PC-9 (cell line): ENCODE data around the gene PSMB2. TPM values are rescaled to one million over a fixed set of nuclear protein-coding genes. Genes with fewer than 3 reads are reported as not detected.

Experiments
- BruUV-seq: library from RNA; stranded (reverse); fragments of 400-500 nt; replicated peaks from 2 replicates; lab custom pipeline; 2021; lab: Mats Ljungman, UMichigan
- CTCF ChIA-PET: fragments of 300-600 bp; sonication (Branson Sonifier 250); formaldehyde crosslinking; loops from one replicate; lab custom pipeline; 2022; ENCODE audit warnings: antibody characterized with exemption; lab: Charles Lee
- POLR2A ChIA-PET: fragments of 300-600 bp; sonication (Branson Sonifier 250); formaldehyde crosslinking; loops from one replicate; lab custom pipeline; 2022; ENCODE audit warnings: antibody characterized with exemption; ENCODE audit not compliant: unreplicated experiment; lab: Charles Lee
- DNase-seq, 2 experiments: peaks; one replicate each; pipeline versions ENCODE4 v3.0.0 to v3.0.0-alpha.2; 2015 to 2022; ENCODE audit warnings: mixed read lengths in 1 of 2
- H2AFZ ChIP-seq: fragments of 200-600 bp; sonication (generic); 2 replicates; pipeline ENCODE4 v1.8.1; 2017; ENCODE audit warnings: antibody characterized with exemption
- H3F3A ChIP-seq: fragments of 200-600 bp; sonication (generic); 2 replicates; pipeline ENCODE4 v1.8.1; 2017; ENCODE audit warnings: antibody characterized with exemption, mild to moderate bottlenecking, low read depth; ENCODE audit not compliant: insufficient read depth
- H3K27ac ChIP-seq: fragments of 200-600 bp; sonication (generic); 2 replicates; pipeline ENCODE4 v1.6.1; 2016; ENCODE audit warnings: mixed run types
- H3K27me3 ChIP-seq: fragments of 200-600 bp; sonication (generic); 2 replicates; pipeline ENCODE4 v1.6.1; 2016; ENCODE audit warnings: low read depth, mixed run types; ENCODE audit not compliant: insufficient read depth
- H3K36me3 ChIP-seq: fragments of 200-600 bp; sonication (generic); 2 replicates; pipeline ENCODE4 v1.6.1; 2016; ENCODE audit warnings: low read depth, mixed run types
- H3K4me1 ChIP-seq: fragments of 200-600 bp; sonication (generic); replicated peaks from 2 replicates; pipeline ENCODE4 v1.6.1; 2016; ENCODE audit warnings: mixed run types; ENCODE audit not compliant: insufficient read depth
- H3K4me2 ChIP-seq: fragments of 200-600 bp; sonication (generic); 2 replicates; pipeline ENCODE4 v1.6.1; 2017; ENCODE audit warnings: mixed run types
- H3K4me3 ChIP-seq: fragments of 200-600 bp; sonication (generic); 2 replicates; pipeline ENCODE4 v1.6.1; 2016; ENCODE audit warnings: mixed run types
- H3K79me2 ChIP-seq: fragments of 200-600 bp; sonication (generic); 2 replicates; pipeline ENCODE4 v1.6.1; 2017; ENCODE audit warnings: low read depth, mixed run types
- H3K9me2 ChIP-seq: fragments of 200-600 bp; sonication (generic); 2 replicates; pipeline ENCODE4 v1.8.1; 2017; ENCODE audit warnings: mild to moderate bottlenecking; ENCODE audit not compliant: insufficient read depth
- H3K9me3 ChIP-seq: fragments of 200-600 bp; sonication (generic); 2 replicates; pipeline ENCODE4 v1.8.1; 2016; ENCODE audit warnings: low read depth; ENCODE audit not compliant: insufficient read depth
- H4K20me1 ChIP-seq: fragments of 200-600 bp; sonication (generic); 2 replicates; pipeline ENCODE4 v1.8.1; 2017; ENCODE audit not compliant: insufficient read depth
- CTCF ChIP-seq: fragments of 200-600 bp; sonication (generic); conservative IDR thresholded peaks from 2 replicates; pipeline ENCODE4 v1.6.1; 2017; ENCODE audit warnings: mixed run types, antibody characterized with exemption, mild to moderate bottlenecking, moderate library complexity
- EZH2 ChIP-seq: fragments of 200-600 bp; sonication (generic); IDR thresholded peaks from 2 replicates; pipeline ENCODE4 v1.8.0; 2017; ENCODE audit warnings: antibody characterized with exemption, low read depth
- intact Hi-C: fragments of 100-400 bp; cut with micrococcal nuclease; formaldehyde crosslinking; loops from one replicate; pipeline ENCODE4 v1.10.0; 2022; ENCODE audit not compliant: unreplicated experiment
- total RNA-seq: library from RNA; stranded (reverse); gene quantifications from 2 replicates; pipeline ENCODE4 v1.2.3, GENCODE V29; 2021

Gene PSMB2
- total RNA-seq, 1 experiment from 2014 or later: 206 TPM

DNA sequence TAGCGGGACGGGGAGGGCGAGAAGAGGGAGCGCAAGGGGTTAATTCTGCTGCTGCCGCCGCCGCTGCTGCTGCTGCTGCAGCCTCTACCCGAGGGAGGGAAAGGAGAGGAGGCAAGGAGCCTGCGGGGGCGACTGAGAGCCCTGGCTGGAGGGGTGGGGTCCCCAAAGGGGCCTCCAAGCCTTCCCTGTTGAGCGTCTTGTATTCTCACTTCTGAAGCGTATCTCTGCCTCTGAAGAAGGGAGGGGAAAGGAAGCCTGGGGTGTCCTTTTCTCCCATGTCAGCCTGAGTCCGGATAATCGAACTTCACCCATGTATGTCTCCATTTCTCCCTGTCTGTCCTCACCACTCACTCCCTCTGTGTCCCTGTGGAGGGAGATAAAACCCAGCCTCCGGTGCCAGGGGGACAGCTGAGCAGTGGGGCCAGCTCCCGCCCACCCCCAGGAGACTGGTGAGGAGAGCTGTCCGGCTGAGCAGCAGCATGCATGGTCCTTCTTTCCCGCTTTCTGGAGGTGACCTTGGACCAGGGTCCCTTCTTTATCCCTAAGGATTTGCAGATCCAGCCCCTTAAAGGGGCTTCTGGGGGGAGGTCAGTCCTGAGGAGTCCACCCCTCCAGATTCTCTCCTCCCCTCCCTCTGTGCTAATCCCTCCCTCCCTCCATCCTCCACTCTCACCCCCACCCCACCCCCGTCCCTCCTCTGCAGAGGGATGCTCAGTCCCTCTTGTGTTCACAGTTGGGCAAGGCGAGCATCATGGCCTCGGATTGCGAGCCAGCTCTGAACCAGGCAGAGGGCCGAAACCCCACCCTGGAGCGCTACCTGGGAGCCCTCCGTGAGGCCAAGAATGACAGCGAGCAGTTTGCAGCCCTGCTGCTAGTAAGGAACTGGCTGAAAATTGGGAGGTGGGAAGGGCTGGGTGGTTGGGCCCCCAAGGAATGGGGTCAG, 82.7 kb downstream of the PSMB2 start:
- Histone ChIP-seq H4K20me1 (peaks cover 16% of the 10 kb centered on the region; the same call in 1 of the 2 replicates), H3K4me2 (peak overlapping the region; percentile 82), H3F3A (peaks cover 6% of the 10 kb centered on the region; the same call in 1 of the 2 replicates), H3K4me3 (peak overlapping the region; percentile 64), H3K9me3 (no peaks in the 10 kb centered on the region), H3K36me3 (0 out of 2 replicates have a peak, but pooled peaks cover 3% of the 10 kb centered on the region), H3K27ac (0 out of 2 replicates have a peak overlapping the region, but pooled peaks have one; percentile 92), H3K9me2 (no peaks in the 10 kb centered on the region), H3K27me3 (no peaks in the 10 kb centered on the region), H3K79me2 (peaks cover 42% of the 10 kb centered on the region), H3K4me1 (peaks cover 10% of the 10 kb centered on the region), H2AFZ (peak overlapping the region; percentile 84)
- ChIA-PET CTCF (interaction anchor here (0.7 to 1.5 kb wide), 2 partner anchors 10 to 157 kb away, joined by 4 read pairs; no protein-coding TSS in a partner anchor), POLR2A (no interaction called here)
- intact Hi-C loops: loop anchor here (5.0 kb wide), 1 partner anchor 366 kb away; the partner anchor contains the start of gene SFPQ
- TSS peak; percentile 76 for BruUV-seq
- TF ChIP-seq CTCF: no peak
- no peak for TF ChIP-seq EZH2
- DNase-seq: no peak

DNA sequence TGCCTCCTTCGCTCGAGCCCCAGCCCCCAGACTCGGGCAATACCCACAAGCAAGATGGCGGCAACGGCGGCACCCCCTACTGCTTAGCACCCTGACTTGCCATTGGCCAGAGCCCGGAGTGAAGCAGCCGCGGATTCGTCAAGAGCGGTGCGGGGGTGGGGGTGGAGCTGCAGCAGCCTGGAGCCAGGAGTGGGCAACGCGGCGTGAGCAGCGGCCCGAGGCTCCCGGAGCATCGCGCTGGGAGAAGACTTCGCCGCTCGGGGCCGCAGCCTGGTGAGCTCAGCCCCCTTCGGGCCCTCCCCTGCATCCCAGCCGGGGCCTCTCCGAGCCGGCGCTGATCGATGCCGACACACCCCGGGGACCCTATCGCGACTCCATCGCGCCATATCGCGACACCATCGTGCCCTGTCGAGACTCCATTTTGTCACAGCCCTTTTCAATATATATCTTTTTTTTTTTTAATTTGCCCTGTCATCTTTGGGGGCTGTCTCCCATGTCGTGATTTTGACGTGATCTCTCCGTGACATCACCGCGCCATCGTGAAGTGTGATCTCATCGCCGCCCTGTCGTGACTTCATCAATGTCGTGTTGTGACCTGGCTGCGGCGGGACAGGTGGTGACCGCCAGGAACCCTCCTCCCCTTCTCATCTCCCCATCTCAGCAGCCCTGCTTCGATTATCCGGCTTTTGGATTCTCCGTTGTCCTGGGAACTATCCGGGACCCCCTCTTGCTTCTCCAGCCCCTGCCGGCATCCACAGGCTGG, 83.5 kb downstream of the PSMB2 start, which contains the start of gene NCDN:
TSS of gene NCDN (plus strand) at position 189 of the 763 bp plus-strand sequence. CDS start at position 581, 392 bp downstream.
- ChIA-PET CTCF (interaction anchor here (0.7 to 2.1 kb wide), 3 partner anchors 38 to 158 kb away, joined by 3 to 9 read pairs (median 4); no protein-coding TSS in a partner anchor), POLR2A (interaction anchor here (0.6 kb wide), 2 partner anchors 721 to 776 kb away, joined by 3 read pairs; no protein-coding TSS in a partner anchor)
- Histone ChIP-seq H3K4me3 (peak within 1 kb of the TSS; percentile 64), H3F3A (0 out of 2 replicates have a peak, but pooled peaks cover 3% of the 10 kb centered on the region), H4K20me1 (peaks cover 16% of the 10 kb centered on the region; the same call in 1 of the 2 replicates), H3K9me2 (no peaks in the 10 kb centered on the region), H3K27ac (peak within 1 kb of the TSS; percentile 92), H3K36me3 (0 out of 2 replicates have a peak, but pooled peaks cover 9% of the 10 kb centered on the region), H2AFZ (peak within 1 kb of the TSS; percentile 84), H3K9me3 (no peaks in the 10 kb centered on the region), H3K79me2 (peaks cover 42% of the 10 kb centered on the region), H3K27me3 (no peaks in the 10 kb centered on the region), H3K4me1 (peaks cover 10% of the 10 kb centered on the region), H3K4me2 (peak within 1 kb of the TSS; percentile 82)
- BruUV-seq: no TSS peak
- peak; percentile 92 to 99 for DNase-seq
- intact Hi-C loops: loop anchor here (2.0 to 5.0 kb wide), 2 partner anchors 365 to 699 kb away; partner anchors contain the start of genes SFPQ and SMIM12
- TF ChIP-seq EZH2 (no peak), CTCF (no peak)
